Body of pancreas (tissue), 4 donors: ENCODE data around the gene FREM1.

Source experiments
- CTCF ChIP-seq, 7 experiments: fragments of 450-650 bp in 4 of 7; fragments of 200-600 bp in 3 of 7; sonication (generic) in 3 of 7; IDR thresholded peaks; one replicate each; pipeline ENCODE4 v1.5.1; 2016 to 2019; ENCODE audit warnings: antibody characterized with exemption in 7 of 7
- POLR2A ChIP-seq, 3 donors: fragments of 450-650 bp; IDR thresholded peaks; one replicate each; pipeline ENCODE4 v1.6.1; 2016; ENCODE audit warnings: antibody characterized with exemption in 3 of 3, mild to moderate bottlenecking in 2 of 3

- TF ChIP-seq CTCF (IDR thresholded peaks at IDR 0.05) = no peak
- TF ChIP-seq POLR2A (IDR thresholded peaks at IDR 0.05) = no peak
Measured at GRCh38 chr9:14937216-14937615, 27.0 kb upstream of the FREM1 start.
